Stimulated activated CD4-positive, alpha-beta T cell treated with anti-CD3 and anti-CD28 coated beads, Interleukin-4, amount 100 ng/mL, for 4 hours (primary cell): ENCODE data around the gene SGCD.

Experiments
- DNase-seq, 2 experiments: peaks; one replicate each; pipeline ENCODE4 v3.0.0-alpha.2; 2020

Gene SGCD

GRCh38 chr5:156326718-156327259 lies at the start of gene SGCD:
TSS of gene SGCD (plus strand) at chr5:156327164.
- DNase-seq: no peak

- DNase-seq: no peak
These were observed 49.7 kb upstream of the SGCD start for GRCh38 chr5:156277290-156277689.

GRCh38 chr5:156295431-156295830 lies 31.5 kb upstream of the SGCD start:
- DNase-seq: no peak

GRCh38 chr5:156310115-156310514 lies 16.8 kb upstream of the SGCD start:
- DNase-seq: no peak

GRCh38 chr5:156312897-156313694 lies 13.9 kb upstream of the SGCD start:
- DNase-seq: no peak

- DNase-seq: no peak
These were observed 12.5 kb upstream of the SGCD start for GRCh38 chr5:156314416-156314815.

- DNase-seq: no peak
These were observed 4.3 kb upstream of the SGCD start for GRCh38 chr5:156322666-156323065.

- DNase-seq: no peak
These were observed 332 bp downstream of the SGCD start for GRCh38 chr5:156327296-156327695.

- DNase-seq: no peak
These were observed 1.2 kb downstream of the SGCD start for GRCh38 chr5:156328161-156328560.

- no peak for DNase-seq
These were observed 1.8 kb downstream of the SGCD start for GRCh38 chr5:156328766-156329165.

- no peak for DNase-seq
These were observed 2.2 kb downstream of the SGCD start for GRCh38 chr5:156329171-156329611.

GRCh38 chr5:156330141-156330870 lies 3.3 kb downstream of the SGCD start:
- DNase-seq: no peak

GRCh38 chr5:156331181-156331580 lies 4.2 kb downstream of the SGCD start:
- no peak for DNase-seq

GRCh38 chr5:156331845-156332244 lies 4.9 kb downstream of the SGCD start:
- DNase-seq: no peak

- no peak for DNase-seq
These were observed 5.3 kb downstream of the SGCD start for GRCh38 chr5:156332245-156332644.

- no peak for DNase-seq
These were observed 12.3 kb downstream of the SGCD start for GRCh38 chr5:156339139-156339841.

- no peak for DNase-seq
These were observed 13.9 kb downstream of the SGCD start for GRCh38 chr5:156340893-156341292.

- no peak for DNase-seq
These were observed 23.3 kb downstream of the SGCD start for GRCh38 chr5:156350256-156350655.

GRCh38 chr5:156351423-156351822 lies 24.5 kb downstream of the SGCD start:
- DNase-seq: no peak

GRCh38 chr5:156354571-156354970 lies 27.6 kb downstream of the SGCD start:
- no peak for DNase-seq

- DNase-seq: no peak
These were observed 29.3 kb downstream of the SGCD start for GRCh38 chr5:156356238-156356637.

- DNase-seq: no peak
These were observed 32.5 kb downstream of the SGCD start for GRCh38 chr5:156359476-156359875.

- no peak for DNase-seq
These were observed 34.6 kb downstream of the SGCD start for GRCh38 chr5:156361436-156362109.
